H1 (cell line): ENCODE results near the gene PI4KA.

Source experiments
- POLR2A ChIP-seq, 2 experiments: IDR thresholded peaks; 1 replicate in 1 of 2; 2 replicates in 1 of 2; pipeline ENCODE4 v1.6.1; 2011; ENCODE audit warnings: low read depth in 2 of 2, low read length in 2 of 2, mild to moderate bottlenecking in 2 of 2; ENCODE audit errors: control extremely low read depth in 1 of 2
- RAD21 ChIP-seq, 2 experiments: IDR thresholded peaks in 1 of 2; conservative IDR thresholded peaks in 1 of 2; 2 replicates each; pipeline ENCODE4 v1.6.1; 2011; ENCODE audit warnings: low read depth in 2 of 2, low read length in 2 of 2, improper control_type of control experiment in 1 of 2, inconsistent platforms in 1 of 2, mild to moderate bottlenecking in 1 of 2, moderate library complexity in 1 of 2
- RNF2 ChIP-seq: fragments of 200-900, 300-1000 bp; sonication (generic); IDR thresholded peaks from 2 replicates; pipeline ENCODE4 v1.7.1; 2016; ENCODE audit warnings: borderline replicate concordance, low read depth, mild to moderate bottlenecking, antibody characterized with exemption, low read length; ENCODE audit not compliant: poor library complexity, severe bottlenecking; ENCODE audit errors: missing control alignments
- SIN3A ChIP-seq, 2 experiments: IDR thresholded peaks in 1 of 2; conservative IDR thresholded peaks in 1 of 2; 2 replicates each; pipeline ENCODE4 v1.6.1; 2011 to 2012; ENCODE audit warnings: low read length in 2 of 2, improper control_type of control experiment in 1 of 2, low read depth in 1 of 2, mild to moderate bottlenecking in 1 of 2
- TF ChIP-seq, protein P1 (sequence below), 3 experiments: IDR thresholded peaks; 1 replicate in 2 of 3; 2 replicates in 1 of 3; pipeline versions ENCODE4 v1.5.1 to v1.6.1; 2011; ENCODE audit warnings: low read length in 3 of 3, mild to moderate bottlenecking in 3 of 3, inconsistent platforms in 2 of 3, low read depth in 1 of 3, moderate library complexity in 1 of 3; ENCODE audit not compliant: insufficient read depth in 1 of 3; ENCODE audit errors: control extremely low read depth in 1 of 3

DNA sequence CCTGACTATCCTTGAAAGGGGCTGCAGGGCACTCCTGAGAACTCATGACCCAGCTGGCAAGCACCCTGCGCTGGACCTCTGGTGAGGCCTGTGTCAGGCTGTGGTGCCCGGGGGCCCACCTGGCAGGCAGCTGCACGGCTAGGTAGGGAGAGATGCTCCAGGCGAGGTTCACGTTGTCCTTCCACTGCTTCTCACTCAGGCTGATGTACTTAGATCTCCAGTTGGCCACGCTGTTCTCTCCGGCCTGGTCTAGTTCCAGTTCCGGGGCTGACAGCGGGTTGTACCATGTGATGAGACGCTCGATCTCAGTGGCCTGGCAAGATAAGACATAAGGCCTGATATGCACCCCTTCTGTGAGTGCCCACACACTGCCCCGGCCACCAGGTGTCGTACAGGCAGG, 129.4 kb downstream of the PI4KA start:
- TF ChIP-seq POLR2A (IDR thresholded peaks at IDR 0.05; ENCODE audit: control extremely low read depth in 1 of 2, low read depth in 2 of 2, low read length in 2 of 2) (no peak), SIN3A (conservative IDR thresholded peaks at IDR 0.05 in 1 of 2, IDR thresholded peaks at IDR 0.05 in 1 of 2; ENCODE audit: low read depth in 1 of 2, low read length in 2 of 2) (no peak), RAD21 (IDR thresholded peaks at IDR 0.05 in 1 of 2, conservative IDR thresholded peaks at IDR 0.05 in 1 of 2; ENCODE audit: low read depth in 2 of 2, low read length in 2 of 2) (no peak), RNF2 (no peak)
- TF ChIP-seq, protein P1, sequence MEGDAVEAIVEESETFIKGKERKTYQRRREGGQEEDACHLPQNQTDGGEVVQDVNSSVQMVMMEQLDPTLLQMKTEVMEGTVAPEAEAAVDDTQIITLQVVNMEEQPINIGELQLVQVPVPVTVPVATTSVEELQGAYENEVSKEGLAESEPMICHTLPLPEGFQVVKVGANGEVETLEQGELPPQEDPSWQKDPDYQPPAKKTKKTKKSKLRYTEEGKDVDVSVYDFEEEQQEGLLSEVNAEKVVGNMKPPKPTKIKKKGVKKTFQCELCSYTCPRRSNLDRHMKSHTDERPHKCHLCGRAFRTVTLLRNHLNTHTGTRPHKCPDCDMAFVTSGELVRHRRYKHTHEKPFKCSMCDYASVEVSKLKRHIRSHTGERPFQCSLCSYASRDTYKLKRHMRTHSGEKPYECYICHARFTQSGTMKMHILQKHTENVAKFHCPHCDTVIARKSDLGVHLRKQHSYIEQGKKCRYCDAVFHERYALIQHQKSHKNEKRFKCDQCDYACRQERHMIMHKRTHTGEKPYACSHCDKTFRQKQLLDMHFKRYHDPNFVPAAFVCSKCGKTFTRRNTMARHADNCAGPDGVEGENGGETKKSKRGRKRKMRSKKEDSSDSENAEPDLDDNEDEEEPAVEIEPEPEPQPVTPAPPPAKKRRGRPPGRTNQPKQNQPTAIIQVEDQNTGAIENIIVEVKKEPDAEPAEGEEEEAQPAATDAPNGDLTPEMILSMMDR (IDR thresholded peaks at IDR 0.05; ENCODE audit: control extremely low read depth in 1 of 3, insufficient read depth in 1 of 3, low read depth in 1 of 3, low read length in 3 of 3) = no peak; a peak in 1 of 4 replicates
